ENCODE data around the gene REEP1. TPM values are rescaled to one million over a fixed set of nuclear protein-coding genes. Genes with fewer than 3 reads are reported as not detected.

REEP1 gene
- total and polyA plus RNA-seq, 2 of the 8 experiments (the other 6 are each of a cell fraction or from before 2014, with no cell fraction given) = 0.74 to 1.5 TPM

- TF ChIP-seq JUN (IDR thresholded peaks at IDR 0.05; ENCODE audit: low read depth, low read length) = no peak
Observed at GRCh38 chr2:86331384-86331783, 6.0 kb downstream of the REEP1 start (continued).

Data from H1 (cell line).